Measurements from ENCODE around the gene OXT. TPM values are rescaled to one million over a fixed set of nuclear protein-coding genes. Genes with fewer than 3 reads are reported as not detected.

Gene OXT
- total RNA-seq, 1 donor from 2014 or later: not detected

- no peak for TF ChIP-seq CTCF (IDR thresholded peaks at IDR 0.05)
- Histone ChIP-seq H3K9me3 (no peaks in the 10 kb centered on the region), H3K4me3 (no peak overlapping the region), H3K4me1 (peaks cover 15% of the 10 kb centered on the region), H3K27me3 (no peaks in the 10 kb centered on the region), H3K36me3 (peaks cover 32% of the 10 kb centered on the region), H3K27ac (peak overlapping the region; percentile 42)
- intact Hi-C loops (cut with DNase I): no loop called here
- ATAC-seq (no peak), DNase-seq (peak; percentile 35)
Observed at GRCh38 chr20:3042625-3043024, 28.8 kb upstream of the OXT start.

- H3K27me3 ChIP-seq: no peaks in the 10 kb centered on the region
- no peak for TF ChIP-seq CTCF (IDR thresholded peaks at IDR 0.05)
- H3K4me1 ChIP-seq: peaks cover 15% of the 10 kb centered on the region
- peaks cover 32% of the 10 kb centered on the region for H3K36me3 ChIP-seq
- peak within 1 kb of the TSS; percentile 42 for H3K27ac ChIP-seq
- DNase-seq: no peak
- no peak within 1 kb of the TSS for H3K4me3 ChIP-seq
- H3K9me3 ChIP-seq: no peaks in the 10 kb centered on the region
- intact Hi-C loops (cut with DNase I): no loop called here
- ATAC-seq: no peak
Observed at GRCh38 chr20:3043322-3043721, 28.1 kb upstream of the OXT start, which contains the start of gene GNRH2. TSS of gene GNRH2 (plus strand) at chr20:3043622. CDS start at chr20:3044415, 793 bp downstream.

GRCh38 chr20:3044336-3044965, 27.0 kb upstream of the OXT start:
- H3K4me3 ChIP-seq: no peak overlapping the region
- peaks cover 31% of the 10 kb centered on the region for H3K36me3 ChIP-seq
- ATAC-seq (no peak), DNase-seq (no peak)
- intact Hi-C loops (cut with DNase I): no loop called here
- H3K4me1 ChIP-seq: peaks cover 15% of the 10 kb centered on the region
- peak overlapping the region; percentile 90 for H3K27ac ChIP-seq
- no peak for TF ChIP-seq CTCF (IDR thresholded peaks at IDR 0.05)
- H3K27me3 ChIP-seq: no peaks in the 10 kb centered on the region
- H3K9me3 ChIP-seq: no peaks in the 10 kb centered on the region

- Histone ChIP-seq H3K27me3 (no peaks in the 10 kb centered on the region), H3K4me1 (peaks cover 15% of the 10 kb centered on the region), H3K9me3 (no peaks in the 10 kb centered on the region), H3K27ac (peak overlapping the region; percentile 90), H3K36me3 (peaks cover 31% of the 10 kb centered on the region), H3K4me3 (peak overlapping the region; percentile 90)
- intact Hi-C loops (cut with DNase I): no loop called here
- DNase-seq (no peak), ATAC-seq (peak; percentile 79)
- TF ChIP-seq CTCF (IDR thresholded peaks at IDR 0.05): no peak
Observed at GRCh38 chr20:3045042-3045815, 26.2 kb upstream of the OXT start.

GRCh38 chr20:3045816-3046676, 25.4 kb upstream of the OXT start, which contains the start of gene MRPS26:
TSS of gene MRPS26 (plus strand) at chr20:3046052. CDS start at chr20:3046069, 17 bp downstream.
- DNase-seq (peak; percentile 97), ATAC-seq (peak; percentile 96)
- Histone ChIP-seq H3K9me3 (no peaks in the 10 kb centered on the region), H3K27me3 (no peaks in the 10 kb centered on the region), H3K4me1 (peaks cover 15% of the 10 kb centered on the region), H3K27ac (peak within 1 kb of the TSS; percentile 90), H3K36me3 (peaks cover 30% of the 10 kb centered on the region), H3K4me3 (peak within 1 kb of the TSS; percentile 90)
- TF ChIP-seq CTCF (IDR thresholded peaks at IDR 0.05): no peak
- intact Hi-C loops (cut with DNase I): no loop called here
